DMS153 (cell line): ENCODE data around the gene EHHADH.
"Not testable (repeated sequence)": the region's sequence is repeated elsewhere in the genome, so short reads cannot be mapped to it uniquely, and the experiment has no call there.

Experiments
- DNase-seq: peaks from one replicate; lab custom pipeline; 2025; lab: John Stamatoyannopoulos, UW

The EHHADH gene

DNA sequence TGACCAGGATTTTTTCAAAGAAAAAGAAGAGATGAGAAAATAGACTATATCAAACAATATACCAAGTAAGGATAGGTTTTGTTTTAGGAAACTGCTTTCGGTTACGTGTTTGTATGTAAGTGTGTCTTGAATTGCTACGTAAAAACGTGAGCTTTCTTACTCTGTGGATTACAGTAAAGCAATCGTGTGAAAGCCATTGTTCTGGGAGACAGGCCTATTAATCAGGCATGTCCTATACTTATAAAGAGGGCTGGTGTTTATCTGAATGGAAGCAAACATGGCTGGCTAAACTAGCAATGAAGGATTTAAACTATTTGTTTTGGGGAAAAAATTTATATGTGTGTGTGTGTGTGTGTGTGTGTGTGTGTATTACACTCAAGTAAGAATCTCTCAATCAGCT, 2.6 kb downstream of the EHHADH start:
- DNase-seq: no peak

- no peak for DNase-seq
Measured at GRCh38 chr3:185250653-185251052, 3.2 kb downstream of the EHHADH start.

GRCh38 chr3:185250247-185250646, 3.6 kb downstream of the EHHADH start:
- DNase-seq: no peak

- DNase-seq: no peak
Measured at GRCh38 chr3:185242642-185243041, 11.2 kb downstream of the EHHADH start.

DNA sequence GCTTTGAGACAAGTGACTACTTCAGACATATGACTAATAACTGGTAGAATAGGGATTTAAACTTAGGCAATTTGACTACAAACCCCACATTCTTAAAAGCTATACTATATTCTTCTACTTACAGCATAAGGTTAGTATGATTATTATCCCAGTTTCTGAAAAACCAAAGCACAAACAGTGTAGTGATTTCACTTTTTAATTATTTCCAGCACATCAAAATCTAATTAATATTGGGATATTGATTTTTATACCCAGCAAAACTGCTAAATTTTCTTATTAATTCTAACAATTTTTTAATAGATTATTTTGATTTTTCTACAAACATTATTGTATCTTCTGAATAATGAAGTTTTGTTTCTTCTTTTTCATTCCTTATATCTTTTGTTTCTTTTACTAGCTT, 16.9 kb downstream of the EHHADH start:
- DNase-seq: no peak

DNA sequence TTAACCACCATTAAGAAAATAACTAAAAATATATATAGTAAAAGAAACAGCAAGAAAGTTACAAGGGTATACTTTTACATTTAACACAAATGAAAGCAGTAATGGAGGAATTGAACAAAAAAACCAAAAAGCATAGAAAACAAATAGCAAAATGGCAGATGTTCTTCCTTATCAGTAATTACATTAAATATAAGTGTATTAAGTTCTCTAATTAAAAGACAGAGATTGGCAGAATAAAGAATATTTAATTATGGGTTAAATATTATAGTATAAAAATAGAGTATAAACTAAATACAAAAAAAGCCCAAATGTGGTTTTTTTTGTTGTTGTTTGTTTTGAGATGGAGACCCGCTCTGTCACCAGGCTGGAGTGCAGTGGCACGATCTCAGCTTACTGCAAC, 20.5 kb downstream of the EHHADH start:
- DNase-seq: no peak

- not testable (repeated sequence) for DNase-seq
Measured at GRCh38 chr3:185226526-185226925, 27.3 kb downstream of the EHHADH start.

- DNase-seq: no peak
Measured at GRCh38 chr3:185225523-185225922, 28.3 kb downstream of the EHHADH start.

DNA sequence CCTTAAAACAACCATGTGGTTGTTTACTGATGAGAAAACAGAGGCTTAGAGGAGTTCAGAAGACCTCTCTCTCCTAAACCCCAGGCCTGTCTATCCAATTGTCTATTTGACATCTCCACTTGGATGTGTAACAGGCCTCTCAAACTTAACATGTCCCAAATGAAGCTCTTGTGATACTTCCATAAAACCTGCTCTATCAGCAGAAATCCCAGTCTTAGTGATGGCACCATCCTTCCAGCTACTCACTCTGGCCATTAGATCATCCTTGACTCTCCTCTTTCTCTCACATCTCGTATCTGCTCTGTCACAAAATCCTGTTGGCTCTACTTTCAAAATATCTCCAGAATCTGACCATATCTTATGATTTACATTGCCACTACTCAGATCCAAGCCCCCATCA, 28.8 kb downstream of the EHHADH start:
- no peak for DNase-seq

- no peak for DNase-seq
Measured at GRCh38 chr3:185221203-185221602, 32.6 kb downstream of the EHHADH start.

GRCh38 chr3:185216607-185216958, 37.3 kb downstream of the EHHADH start:
- DNase-seq: no peak

DNA sequence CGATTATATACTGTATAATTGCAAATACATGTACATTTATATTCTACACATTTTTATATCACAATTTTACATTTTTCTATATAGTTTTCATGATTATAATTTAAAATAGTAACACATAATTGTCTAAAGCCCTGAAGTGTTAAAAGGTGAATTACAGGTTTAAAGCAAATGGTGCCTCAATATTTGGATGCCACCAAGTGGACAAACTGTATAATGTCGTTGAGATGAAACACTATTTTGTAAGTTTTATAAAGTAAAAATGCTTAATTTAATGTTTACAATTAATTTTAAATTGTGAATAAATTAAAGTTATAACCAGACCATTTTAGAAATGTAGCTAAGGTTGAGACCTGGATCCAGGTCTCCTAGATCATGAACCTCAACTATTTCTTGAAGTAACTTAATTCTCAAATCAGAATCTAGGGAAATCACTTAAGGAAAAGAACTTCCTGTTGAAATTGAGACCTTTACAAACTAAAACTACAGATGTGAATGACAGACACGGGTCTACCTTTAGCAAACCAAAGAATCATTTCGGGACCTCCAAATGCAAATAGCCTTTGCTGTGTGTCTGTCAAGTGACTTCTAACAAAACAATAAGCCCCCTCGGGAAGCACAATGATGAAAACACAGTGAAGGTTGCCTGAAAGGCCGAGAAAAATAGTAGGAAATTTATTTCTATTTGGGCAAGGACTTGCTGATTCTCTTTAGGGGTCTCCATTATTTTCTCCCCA, 37.8 kb downstream of the EHHADH start:
- DNase-seq: no peak

GRCh38 chr3:185212559-185212958, 41.3 kb downstream of the EHHADH start:
- no peak for DNase-seq

DNA sequence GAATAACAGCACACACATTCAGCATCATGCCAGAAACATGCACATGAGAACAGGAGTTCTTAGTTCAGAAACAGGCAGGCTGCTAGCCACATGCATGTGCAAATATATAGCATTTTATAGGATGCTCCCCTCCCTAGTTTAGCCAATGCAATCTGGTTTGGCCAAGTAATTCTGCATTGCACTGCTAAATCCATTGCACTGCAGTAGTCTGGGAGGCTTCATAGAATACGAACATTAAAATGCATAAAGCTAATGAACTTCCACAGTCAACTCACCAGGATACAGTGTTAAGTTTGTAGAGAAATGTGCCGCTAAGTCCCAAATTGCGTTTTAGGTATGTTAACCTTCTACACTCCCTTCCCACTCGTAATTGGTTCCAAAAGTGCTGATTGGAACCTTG, 41.8 kb downstream of the EHHADH start:
- no peak for DNase-seq

GRCh38 chr3:185210621-185211142, 43.2 kb downstream of the EHHADH start:
- DNase-seq: no peak

DNA sequence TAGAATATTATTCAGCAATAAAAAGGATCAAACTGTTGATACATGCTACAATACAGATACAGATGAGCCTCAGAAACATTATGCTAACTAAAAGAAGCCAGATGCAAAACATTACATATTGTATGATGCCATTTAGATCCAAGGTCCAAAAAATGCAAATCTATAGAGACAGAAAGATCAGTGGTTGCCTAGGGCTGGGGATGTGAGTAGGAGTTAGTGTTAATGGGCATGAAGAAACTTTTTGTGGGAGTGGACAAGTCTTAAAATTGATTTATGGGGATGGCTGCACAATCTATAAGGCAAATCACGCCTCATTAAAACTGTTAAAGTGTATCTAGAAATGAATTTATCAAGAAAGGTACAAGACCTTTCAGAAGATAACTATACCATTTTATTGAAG, 45.0 kb downstream of the EHHADH start:
- no peak for DNase-seq

DNA sequence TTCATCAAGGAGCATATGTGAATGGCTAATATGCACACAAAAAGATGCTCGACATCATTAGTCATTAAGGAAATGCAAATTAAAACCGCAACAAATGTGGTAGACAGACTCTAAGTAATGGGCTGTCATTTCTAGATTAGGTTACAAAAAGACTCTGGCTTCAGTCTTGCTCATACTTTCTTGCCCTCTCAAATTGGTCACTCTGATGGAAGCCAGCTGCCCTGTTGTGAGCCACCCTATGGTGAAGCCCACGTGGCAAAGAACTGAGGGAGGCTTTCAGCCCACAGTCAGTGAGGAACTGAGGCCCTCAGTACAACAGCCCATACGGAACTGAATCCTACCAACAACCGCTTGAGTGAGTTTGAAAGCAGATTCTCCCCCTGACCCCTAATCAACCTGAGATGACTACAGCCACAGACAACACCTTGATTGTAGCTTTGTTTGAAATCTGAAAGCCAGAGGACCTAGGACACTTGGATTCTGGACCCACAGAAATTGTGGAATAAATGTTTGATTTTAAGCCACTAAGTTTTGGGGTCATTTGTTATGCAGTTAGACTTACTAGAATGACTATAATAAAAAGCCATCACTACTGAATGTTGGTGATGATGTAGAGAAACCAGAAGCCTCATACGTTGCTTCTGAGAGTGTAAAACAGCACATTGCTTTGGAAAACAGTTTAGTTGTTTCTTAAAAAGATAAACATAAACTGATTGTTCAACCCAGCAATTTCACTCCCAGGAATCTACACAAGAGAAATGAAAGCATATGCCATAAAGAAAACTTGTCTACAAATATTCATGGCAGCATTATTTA, 45.7 kb downstream of the EHHADH start:
- DNase-seq: no peak

DNA sequence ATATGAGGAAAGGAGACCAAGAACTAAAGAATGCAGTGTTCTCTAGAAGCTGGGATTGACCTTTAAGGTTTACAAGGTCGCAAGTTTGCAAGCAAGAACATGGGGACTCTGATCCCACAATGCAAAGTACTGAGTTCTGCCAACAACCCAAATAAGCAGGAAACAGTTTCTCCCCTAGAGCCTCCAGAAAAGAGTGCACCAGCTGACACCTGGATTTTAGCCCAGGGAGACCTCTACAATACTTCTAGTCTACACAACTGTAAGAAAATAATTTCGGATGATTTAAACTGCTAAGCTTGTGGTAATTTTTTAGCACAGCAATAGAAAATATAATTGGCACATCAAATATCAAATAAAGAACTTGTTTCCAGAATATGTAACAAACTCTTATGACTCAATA, 46.4 kb downstream of the EHHADH start:
- no peak for DNase-seq

DNA sequence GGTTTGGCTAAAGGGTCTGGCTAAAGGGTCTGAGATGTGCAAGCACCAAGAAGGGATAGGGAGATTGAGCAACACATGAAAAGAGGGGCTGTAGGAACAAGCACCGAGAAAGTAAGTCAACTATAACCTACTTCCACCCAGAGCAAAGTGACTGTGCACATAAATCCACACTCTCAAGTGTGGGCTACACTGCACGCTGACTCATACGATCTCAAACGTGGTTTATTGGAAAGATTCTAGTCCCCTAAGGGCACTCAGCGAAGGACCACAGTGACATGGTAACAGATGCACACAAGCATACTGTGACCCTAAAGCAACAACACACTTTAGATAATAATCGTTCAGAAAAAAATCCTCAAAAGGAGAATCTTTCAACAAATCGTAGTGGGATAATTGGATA, 48.0 kb downstream of the EHHADH start:
- DNase-seq: no peak

GRCh38 chr3:185204894-185205293, 49.0 kb downstream of the EHHADH start:
- no peak for DNase-seq

DNA sequence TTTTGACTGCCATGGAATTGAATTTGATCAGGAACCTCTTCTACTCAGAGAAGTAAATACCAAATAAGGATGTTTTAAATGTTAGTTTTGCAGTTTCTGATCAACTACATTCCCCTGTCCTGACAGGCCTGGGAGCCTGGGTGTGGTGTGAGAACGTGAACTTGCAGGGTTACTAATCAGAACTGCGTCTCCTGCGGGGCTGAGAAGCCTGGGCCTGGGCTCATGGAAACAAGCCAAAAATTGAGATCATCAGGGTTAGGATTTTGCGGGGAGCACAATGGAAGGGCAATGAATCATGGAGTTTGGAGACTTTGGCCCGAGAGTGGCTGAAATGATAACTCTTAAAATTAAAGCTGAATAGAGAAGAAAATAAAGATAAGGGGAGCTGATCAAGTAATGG, 53.2 kb downstream of the EHHADH start:
- no peak for DNase-seq

DNA sequence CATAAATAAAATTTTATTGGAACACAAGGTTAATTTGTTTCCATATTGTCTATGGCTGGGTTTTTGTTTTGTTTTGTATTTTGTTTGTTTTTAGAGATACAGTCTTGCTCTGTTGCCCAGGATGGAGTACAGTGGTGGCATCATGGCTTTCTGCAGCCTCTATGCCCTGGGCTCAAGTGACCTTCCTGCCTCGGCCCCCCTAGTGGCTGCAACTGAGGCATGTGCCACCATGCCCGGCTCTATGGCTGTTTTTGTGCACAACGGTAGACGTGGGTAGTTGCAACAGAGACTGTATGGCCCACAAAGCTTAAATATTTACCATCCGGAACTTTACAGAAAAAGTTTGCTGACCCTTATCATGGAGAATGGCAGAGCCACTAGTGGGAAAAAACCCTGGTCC, 54.2 kb downstream of the EHHADH start:
- DNase-seq: no peak

GRCh38 chr3:185199206-185199605, 54.6 kb downstream of the EHHADH start:
- DNase-seq: no peak
